Neutrophil (primary cell): ENCODE results near the gene ELMO1.

Experiments
- H3K27ac ChIP-seq: fragments of 200-600 bp; sonication (generic); 2 replicates; pipeline ENCODE4 v1.5.1; 2016; ENCODE audit warnings: mild to moderate bottlenecking, moderate library complexity
- H3K27me3 ChIP-seq: fragments of 200-600 bp; sonication (generic); 2 replicates; pipeline ENCODE4 v1.6.0; 2016; ENCODE audit warnings: mild to moderate bottlenecking
- H3K36me3 ChIP-seq: fragments of 200-600 bp; sonication (generic); 2 replicates; pipeline ENCODE4 v1.5.1; 2017
- H3K4me1 ChIP-seq, 2 experiments: fragments of 200-600 bp in 1 of 2; sonication (generic) in 1 of 2; 1 replicate in 1 of 2; 2 replicates in 1 of 2; pipeline versions ENCODE4 v1.5.1 to v1.6.1; 2013 to 2016; ENCODE audit warnings: low read depth in 1 of 2, low read length in 1 of 2, mild to moderate bottlenecking in 1 of 2, moderate library complexity in 1 of 2; ENCODE audit not compliant: control insufficient read depth in 1 of 2, insufficient read depth in 1 of 2
- H3K4me3 ChIP-seq, 2 experiments: fragments of 200-600 bp in 1 of 2; sonication (generic) in 1 of 2; 1 replicate in 1 of 2; 2 replicates in 1 of 2; pipeline ENCODE4 v1.5.1; 2013 to 2016; ENCODE audit warnings: low read depth in 1 of 2, low read length in 1 of 2, mild to moderate bottlenecking in 1 of 2, moderate library complexity in 1 of 2
- H3K9me3 ChIP-seq: fragments of 200-600 bp; sonication (generic); 2 replicates; pipeline ENCODE4 v1.5.1; 2016
- CTCF ChIP-seq: fragments of 200-600 bp; sonication (generic); IDR thresholded peaks from 2 replicates; pipeline ENCODE4 v1.5.1; 2016; ENCODE audit warnings: antibody characterized with exemption

Gene ELMO1

GRCh38 chr7:36994456-36995112 lies 454.1 kb downstream of the ELMO1 start:
- Histone ChIP-seq H3K27me3 (no peaks in the 10 kb centered on the region), H3K4me1 (peaks cover under 1% of the 10 kb centered on the region in 2 experiments), H3K36me3 (no peaks in the 10 kb centered on the region), H3K4me3 (no peak overlapping the region), H3K27ac (no peak overlapping the region), H3K9me3 (no peaks in the 10 kb centered on the region)
- no peak for TF ChIP-seq CTCF

DNA sequence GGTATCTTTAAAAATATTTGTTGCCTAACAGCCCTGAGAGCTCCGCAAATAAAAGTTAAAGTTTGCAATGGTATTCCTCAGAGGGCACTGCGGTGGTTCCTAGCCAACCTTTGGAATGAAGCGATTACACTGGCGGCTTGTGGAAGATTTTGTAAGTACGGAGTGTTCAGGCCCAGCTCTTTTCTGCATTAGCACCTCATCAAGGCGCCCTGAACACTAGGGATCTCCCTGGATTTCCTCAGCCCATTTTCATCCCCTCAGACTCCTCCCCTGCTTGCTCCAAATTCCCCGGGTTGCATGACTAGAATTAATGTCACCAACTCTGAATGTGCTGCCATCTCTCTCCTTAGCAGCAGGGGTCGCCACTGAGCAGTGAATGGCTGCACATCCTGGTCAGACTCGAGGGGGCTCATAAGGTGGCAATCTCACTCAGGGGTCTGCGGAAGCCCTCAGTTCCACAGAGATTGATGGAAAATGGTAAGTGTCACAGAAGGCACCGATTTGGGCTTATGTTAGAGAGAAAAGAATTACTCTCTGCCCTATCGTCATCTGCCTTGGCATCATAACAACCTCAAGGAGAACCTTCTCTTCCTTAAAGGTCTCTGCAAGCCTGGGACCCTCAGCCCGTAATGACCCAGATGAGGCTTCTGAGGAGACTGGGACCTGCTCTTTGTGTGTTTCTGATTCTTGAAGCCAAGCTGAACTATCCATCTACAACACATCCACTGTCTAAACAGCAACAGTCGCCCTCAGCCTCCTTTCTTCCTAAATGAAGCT lies 461.5 kb downstream of the ELMO1 start:
- peak overlapping the region; percentile 61 for H3K27ac ChIP-seq
- peaks cover 66 to 68% of the 10 kb centered on the region in 2 experiments for H3K4me1 ChIP-seq

GRCh38 chr7:36986511-36986933 lies 462.1 kb downstream of the ELMO1 start:
- H3K27ac ChIP-seq, result peak overlapping the region; percentile 61
- H3K4me1 ChIP-seq, result peaks cover 68 to 72% of the 10 kb centered on the region in 2 experiments
- H3K27me3 ChIP-seq, result no peaks in the 10 kb centered on the region
- no peaks in the 10 kb centered on the region for H3K36me3 ChIP-seq
- no peak for TF ChIP-seq CTCF
- H3K9me3 ChIP-seq, result no peaks in the 10 kb centered on the region
- no peak overlapping the region for H3K4me3 ChIP-seq

More for the DNA sequence above, 461.5 kb downstream of the ELMO1 start:
- peak; percentile 91 for TF ChIP-seq CTCF
- Histone ChIP-seq H3K36me3 (no peaks in the 10 kb centered on the region), H3K9me3 (no peaks in the 10 kb centered on the region), H3K4me3 (no peak overlapping the region), H3K27me3 (no peaks in the 10 kb centered on the region)

DNA sequence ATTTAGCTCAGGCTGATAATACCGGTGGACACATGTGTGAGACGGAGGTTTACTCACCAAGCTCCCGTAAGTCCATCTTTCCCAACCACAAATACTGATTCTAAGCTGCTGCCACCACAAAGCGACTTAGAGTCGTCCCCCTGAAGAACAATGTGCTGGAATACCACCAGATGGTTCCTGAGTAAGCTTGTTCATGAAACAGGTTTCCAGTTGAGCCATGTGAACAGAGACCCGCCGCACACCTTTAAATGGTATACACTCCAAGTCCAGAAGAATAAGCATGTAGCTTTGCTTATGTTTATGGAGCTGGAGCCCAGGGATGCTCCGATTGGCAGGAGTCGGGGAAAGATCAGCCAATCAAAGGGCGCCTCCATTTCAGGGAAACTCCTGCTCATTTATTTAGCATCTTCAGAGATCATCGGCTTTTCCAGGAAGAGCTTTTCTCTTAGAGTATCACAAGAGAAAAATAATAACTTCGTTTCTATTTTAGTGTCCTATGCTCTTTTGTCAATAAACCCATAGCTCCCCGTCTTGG lies 462.7 kb downstream of the ELMO1 start:
- H3K27me3 ChIP-seq, result no peaks in the 10 kb centered on the region
- H3K9me3 ChIP-seq, result no peaks in the 10 kb centered on the region
- H3K36me3 ChIP-seq, result no peaks in the 10 kb centered on the region
- peak overlapping the region; percentile 88 for H3K27ac ChIP-seq
- TF ChIP-seq CTCF, result no peak
- no peak overlapping the region for H3K4me3 ChIP-seq
- peaks cover 68 to 76% of the 10 kb centered on the region in 2 experiments for H3K4me1 ChIP-seq

- Histone ChIP-seq H3K27ac (peak overlapping the region; percentile 88), H3K4me3 (peak overlapping the region; percentile 60 to 62), H3K27me3 (no peaks in the 10 kb centered on the region), H3K4me1 (peaks cover 74 to 82% of the 10 kb centered on the region in 2 experiments), H3K9me3 (no peaks in the 10 kb centered on the region), H3K36me3 (no peaks in the 10 kb centered on the region)
- TF ChIP-seq CTCF, result no peak
These were observed 463.3 kb downstream of the ELMO1 start for GRCh38 chr7:36985316-36985715.
